GM12872 (cell line): Measurements from ENCODE around the gene GSTM3.

Source experiments
- CTCF ChIP-seq: IDR thresholded peaks from 3 replicates; pipeline ENCODE4 v1.5.1; 2011; ENCODE audit warnings: low read depth, mild to moderate bottlenecking, low read length, moderate library complexity; ENCODE audit not compliant: insufficient read depth

Gene GSTM3

GRCh38 chr1:109740615-109741373 lies at the start of gene GSTM3:
Gene GSTM3 (minus strand): TSS chr1:109741038. CDS start chr1:109740287, 751 bp downstream.
- TF ChIP-seq CTCF: no peak

DNA sequence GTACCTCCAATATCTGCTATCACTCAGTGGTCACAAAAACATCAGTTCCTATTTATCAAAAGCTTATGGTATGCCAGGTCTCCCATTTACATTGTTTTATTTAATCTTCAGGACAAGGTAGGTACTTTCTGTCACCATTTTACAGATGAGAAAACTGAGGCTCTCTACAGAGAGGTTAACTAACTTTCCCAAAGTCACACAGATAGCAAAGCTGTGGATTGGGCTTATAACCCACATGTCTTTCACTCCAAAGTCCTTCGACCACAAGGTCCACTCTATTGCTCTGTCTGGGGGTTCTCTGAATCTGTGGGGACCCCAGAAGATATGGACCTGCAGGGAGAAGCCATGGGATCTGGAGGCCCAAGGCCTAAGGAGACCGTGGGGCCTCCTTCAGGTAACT lies 49.5 kb upstream of the GSTM3 start:
- TF ChIP-seq CTCF: no peak

- no peak for TF ChIP-seq CTCF
These were observed 48.8 kb upstream of the GSTM3 start for GRCh38 chr1:109789551-109790180.

GRCh38 chr1:109788695-109789521 lies 48.1 kb upstream of the GSTM3 start:
- peak; percentile 61; the same call in 2 of the 3 replicates for TF ChIP-seq CTCF

DNA sequence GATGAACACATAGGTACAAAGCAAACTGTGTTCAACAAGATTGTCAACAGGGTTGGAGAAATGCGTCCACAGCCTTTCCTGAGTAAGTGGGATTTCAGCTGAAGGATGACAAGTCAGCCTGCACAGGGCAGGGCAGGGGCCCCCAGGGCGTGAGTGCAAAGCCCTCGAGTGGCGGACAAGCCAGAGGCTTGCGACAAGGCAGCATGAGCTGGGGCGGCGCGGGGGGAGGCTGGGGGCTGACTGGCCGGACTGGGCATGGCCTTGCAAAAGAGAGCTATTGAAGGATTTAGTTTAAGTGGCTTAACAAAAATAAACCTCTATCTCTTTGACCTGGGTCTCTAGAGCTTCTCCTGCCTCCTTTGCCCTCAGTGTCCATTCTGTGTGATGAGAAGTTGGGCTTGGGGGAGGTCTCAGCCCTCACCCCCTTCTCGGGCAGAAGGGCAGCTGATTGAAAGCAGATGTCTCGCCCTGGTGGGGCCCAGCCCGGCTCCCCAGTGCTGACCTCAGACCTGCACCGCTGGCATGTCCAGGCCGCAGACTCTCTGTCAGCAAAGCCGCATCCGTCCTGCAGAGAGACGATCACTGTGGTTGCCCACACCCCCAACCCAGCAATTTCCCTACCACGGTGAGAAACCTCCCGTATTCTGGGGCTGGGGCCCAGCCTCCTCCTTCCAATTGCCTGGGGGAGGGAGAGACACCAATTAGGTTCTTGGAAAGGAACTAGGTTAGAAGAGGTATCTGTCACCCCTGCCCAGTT lies 47.2 kb upstream of the GSTM3 start:
- no peak for TF ChIP-seq CTCF

- no peak for TF ChIP-seq CTCF
These were observed 46.5 kb upstream of the GSTM3 start for GRCh38 chr1:109787211-109787844.
